ENCODE results near the gene APOE.

APOE gene

DNA sequence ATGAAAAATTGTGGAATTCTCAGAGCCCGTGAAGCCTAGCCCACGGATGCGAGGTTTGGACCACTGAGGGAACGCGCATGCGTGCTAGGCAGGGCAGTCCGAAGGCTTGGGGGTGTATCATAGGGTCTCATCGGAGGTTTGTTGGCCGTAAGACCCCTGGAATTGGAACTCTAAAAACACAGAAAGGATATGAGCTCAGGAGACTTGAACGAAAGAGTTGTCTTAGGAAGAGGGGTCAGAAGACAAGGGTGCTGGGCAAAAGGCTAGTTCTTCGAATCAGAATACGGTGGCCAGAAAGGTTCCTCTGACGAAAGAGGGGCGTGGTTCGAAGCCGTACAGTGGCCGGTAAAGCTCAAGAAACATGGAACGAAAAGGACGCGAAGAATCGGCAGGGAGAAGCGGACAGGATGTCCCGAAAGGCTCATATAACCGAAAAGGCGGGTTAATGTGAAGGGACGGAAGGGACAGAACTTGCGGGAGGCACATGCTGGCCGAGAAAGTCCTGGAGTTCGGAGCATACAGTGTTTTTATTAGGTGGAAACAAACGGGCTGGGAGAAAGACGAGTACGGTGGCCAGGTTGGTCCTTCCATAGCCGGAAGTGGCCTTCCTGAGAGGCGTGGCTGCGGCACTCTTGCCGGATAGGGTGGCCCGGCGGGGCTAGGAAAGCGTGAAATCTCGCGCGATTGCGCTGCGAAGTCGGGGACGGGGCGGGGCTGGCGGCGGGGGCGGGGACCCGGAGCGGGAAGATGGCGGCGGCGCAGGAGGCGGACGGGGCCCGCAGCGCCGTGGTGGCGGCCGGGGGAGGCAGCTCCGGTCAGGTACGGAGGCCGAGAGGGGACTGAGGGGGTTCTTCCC, 49.3 kb downstream of the APOE start, which contains the start of gene CLPTM1:
Gene CLPTM1 (plus strand): TSS at position 732 of the 856 bp plus-strand sequence. CDS start 16 bp downstream, at position 748.
- DNase-seq: peak; percentile 99

DNA sequence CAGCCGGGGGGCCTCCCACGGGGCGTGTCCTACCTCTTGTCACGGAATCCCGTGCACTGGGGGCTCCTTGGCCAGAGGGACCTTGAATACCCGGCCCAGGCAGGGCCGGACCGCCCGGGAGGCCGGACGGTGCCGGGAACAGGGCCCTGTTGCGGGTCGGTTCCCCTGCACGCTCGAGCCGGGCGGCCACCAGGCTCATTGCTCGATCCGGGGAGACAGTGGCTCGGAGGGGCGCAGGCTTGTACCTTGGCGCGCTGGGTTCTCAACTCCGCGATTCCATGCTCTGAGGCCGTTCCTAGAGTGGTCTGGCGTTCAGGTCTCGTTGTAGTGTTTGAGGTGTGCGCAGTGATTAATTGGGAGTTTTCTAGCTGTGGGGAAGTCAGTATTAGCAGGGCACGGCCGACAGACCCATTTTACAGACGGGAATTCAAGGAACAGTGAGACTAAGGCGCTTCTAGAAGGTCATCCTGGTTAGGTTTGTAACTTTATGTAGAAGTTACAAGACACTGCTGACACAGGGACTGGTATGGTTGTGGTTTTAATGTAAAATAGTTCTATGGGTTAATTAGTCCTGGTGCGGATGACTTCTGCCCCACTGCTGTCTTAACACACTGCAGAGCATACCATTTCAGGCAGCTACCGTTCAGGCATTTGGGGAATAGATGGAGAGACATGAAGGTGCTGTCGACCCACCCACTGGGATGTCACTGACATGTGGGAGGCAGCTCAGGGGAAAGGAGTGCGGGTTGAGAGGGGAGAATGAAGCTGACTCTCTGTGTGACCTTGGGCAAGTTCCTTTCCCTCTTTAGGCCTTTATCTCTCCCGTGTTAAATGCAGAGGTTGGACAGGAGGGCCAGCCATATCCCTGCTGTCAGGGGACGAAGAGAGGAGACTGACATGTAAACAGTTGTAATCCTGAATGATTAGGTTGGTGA, 50.2 kb downstream of the APOE start:
- DNase-seq: no peak

DNA sequence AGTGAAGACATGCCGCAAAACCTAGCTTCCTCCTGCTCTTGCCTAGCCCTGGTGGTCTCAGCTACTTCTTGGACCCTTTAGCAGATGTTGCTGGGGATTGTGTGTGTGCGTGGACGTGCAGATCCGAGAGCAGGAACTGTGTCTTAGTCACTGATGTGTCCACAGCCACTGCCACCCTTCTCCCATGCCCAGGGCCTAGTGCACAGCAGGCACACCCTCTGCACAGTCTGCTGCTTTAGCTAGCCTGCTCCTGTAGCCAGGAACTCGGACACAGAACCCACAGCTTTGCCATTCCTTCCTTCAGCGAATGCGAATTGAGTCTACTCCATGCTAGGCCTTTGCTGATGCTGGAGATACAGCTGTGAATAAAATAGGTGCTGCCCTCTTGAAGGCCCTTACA, 51.9 kb downstream of the APOE start:
- no peak for DNase-seq

DNA sequence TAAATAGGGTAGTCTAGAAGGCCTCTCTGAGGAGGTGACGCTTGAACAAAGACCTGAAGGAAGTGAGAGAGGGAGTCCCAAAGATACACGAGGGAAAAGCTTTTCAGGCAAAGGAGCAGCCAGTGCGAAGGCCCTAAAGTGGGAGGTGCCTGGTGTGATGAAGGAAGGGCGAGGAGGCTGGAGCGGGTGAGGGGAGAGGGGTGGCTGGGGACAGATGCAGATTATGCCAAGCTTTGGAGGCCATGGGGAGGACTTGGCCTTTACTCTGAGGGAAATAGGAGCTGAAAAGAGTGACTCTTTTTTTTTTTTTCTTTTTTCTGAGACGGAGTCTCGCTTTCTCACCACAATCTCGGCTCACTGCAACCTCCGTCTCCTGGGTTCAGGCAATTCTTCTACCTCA, 52.5 kb downstream of the APOE start:
- DNase-seq: no peak

All from retina (tissue), 1 donor.